Esophagus mucosa (tissue), 1 donor: Measurements from ENCODE around the gene AGAP3. TPM values are rescaled to one million over a fixed set of nuclear protein-coding genes. Genes with fewer than 3 reads are reported as not detected.

Experiments used
- ATAC-seq: fragments of 200-7000 bp; cut with Tn5 transposase; one replicate; pipeline ENCODE4 v1.9.1; 2020
- total RNA-seq: library from RNA; stranded (reverse); gene quantifications from one replicate; pipeline ENCODE4 v1.2.4, GENCODE V29; 2023
- donor health status: DM: yes; HTN: yes; CAD: no.

AGAP3 gene
- total RNA-seq, 1 donor from 2014 or later = 76.1 TPM

DNA sequence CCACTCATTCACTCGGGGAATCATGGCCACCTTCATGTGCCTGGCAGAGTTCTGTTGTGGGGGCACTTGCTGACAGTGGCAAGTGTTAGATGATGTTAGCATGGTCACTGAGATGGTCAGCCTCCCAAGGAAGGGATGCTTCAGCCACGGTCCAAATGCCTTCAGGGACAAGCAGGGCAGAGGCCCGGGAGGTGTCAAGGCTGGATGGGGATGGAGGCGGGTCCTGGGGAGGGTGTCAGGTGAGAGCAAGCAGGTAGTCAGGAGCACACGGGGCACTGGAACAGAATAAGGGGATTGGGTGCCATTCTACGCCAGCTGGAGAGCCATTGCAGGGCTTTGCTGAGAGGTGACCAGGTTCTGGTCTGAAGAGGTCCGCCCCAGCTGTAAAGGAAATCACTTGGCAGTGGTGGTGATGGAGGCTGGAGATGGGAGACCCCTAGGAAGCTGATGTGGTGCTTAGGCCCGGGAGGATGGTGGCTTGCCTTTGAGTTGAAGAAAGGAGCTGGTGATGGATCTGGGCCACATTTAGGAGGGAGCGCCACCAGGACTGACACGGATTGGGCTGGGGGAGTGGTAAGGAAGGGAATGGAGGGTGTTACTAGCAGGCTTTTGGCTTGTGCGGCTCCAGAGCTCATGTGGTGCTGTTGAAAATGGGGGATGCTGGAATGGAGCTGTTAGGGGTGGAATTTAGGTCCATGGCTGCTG, 24.1 kb downstream of the AGAP3 start:
- no peak for ATAC-seq

- peak; percentile 36 for ATAC-seq
Observed at GRCh38 chr7:151110941-151111645, 24.8 kb downstream of the AGAP3 start.

DNA sequence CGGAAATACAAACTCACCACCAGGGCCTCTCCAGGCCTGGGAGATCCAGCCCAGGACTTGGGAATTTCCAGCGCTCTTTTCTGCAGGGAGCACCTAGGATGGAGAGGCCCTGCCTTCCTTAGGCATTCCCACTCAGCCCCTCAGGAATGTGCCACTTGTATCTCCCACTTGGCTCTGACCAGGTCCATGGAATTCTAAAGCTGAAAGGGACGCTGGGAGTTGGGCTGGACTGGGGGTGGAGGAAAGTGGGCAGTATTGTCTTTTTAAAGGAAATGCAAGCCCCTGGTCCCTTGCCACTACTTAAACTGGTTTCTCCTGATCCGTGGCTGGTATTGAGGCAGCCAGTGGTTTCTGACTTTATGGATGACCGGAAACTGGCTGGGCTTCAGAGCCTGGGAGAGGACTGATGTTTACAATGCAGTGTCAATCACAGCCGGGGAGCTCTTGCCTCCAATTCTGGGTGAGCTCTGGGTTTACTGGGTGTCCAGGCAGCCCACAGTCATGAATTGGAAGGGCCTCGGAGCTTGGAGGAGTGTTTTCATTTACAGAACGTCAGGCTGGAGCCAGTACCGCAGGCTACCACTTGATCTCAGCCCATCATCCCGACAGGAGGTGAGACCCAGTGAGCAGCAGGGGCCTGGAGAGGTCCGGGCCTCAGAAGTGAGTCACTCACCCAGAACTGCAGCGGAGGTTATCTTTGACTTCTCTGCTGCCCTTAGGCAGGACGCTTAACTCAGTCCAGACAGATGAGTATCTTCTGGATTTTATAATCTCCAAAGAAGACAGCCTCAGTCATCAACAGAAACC, 27.3 kb downstream of the AGAP3 start:
- ATAC-seq = no peak

GRCh38 chr7:151114151-151115090, 28.1 kb downstream of the AGAP3 start:
- peak; percentile 61 for ATAC-seq

DNA sequence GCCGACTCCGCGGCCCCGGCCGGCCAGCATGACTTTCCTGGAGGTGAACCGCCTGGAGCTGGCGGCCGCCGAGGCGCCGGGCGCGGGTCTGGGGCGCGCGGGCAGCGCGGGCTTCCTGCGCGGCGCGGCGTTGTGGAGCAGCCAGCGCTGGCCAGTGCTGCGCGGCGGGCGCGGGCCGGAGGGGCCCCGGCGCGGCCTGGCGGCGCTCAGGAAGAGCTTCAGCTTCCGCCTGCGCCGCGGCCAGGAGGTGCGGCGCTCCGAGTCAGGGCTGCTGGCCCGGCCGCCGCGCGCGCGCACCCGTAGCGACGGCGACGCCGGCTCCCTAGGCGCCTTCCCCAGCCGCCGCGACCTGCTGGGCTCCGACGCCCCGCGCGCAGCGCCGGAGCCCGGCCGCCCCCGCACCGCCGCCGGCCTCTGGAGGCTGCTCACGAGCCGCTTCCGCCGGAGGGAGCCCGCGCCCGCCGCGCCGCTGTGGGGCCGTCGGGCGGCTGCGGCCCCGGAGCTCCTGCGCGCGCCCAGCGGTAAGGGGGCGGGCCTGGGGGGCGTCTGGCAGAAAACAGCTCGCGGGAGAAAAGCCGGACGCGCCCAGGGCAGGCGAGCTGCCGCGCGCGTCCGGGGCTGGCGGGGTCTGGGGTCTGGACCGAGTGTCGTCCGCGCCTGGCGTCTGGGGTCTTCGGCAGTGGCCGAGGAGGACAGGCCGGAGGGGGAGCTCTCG, 29.0 kb downstream of the AGAP3 start:
- no peak for ATAC-seq

DNA sequence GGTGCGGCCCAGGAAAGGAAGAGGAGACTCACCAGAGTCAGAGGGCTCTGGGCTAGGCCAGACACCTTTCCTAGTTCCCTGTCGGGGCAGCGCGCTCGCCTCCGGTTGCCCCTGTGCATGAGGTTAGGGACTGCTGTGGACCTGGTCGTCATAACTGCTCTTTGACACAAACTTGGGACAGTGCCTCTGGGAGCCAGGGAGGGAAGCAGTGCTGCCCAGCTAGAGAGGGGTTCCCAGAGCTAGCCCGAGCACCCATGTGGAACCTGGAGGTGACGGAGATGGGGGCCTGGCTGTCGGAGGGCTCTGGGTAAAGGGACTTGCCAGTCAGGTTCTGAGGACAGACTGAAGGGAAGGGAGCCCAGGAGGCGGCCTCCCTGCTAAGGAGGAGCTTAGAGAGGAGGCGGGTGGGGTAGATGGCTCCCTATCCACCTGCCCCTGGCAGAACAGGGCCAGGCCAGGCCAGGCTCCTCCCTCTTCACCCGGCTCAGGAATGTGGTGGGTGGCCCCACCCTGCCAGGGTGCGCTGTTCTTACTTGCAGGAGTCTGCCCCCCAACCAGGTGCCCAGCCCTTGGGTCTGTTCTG, 29.7 kb downstream of the AGAP3 start:
- peak; percentile 94 for ATAC-seq

DNA sequence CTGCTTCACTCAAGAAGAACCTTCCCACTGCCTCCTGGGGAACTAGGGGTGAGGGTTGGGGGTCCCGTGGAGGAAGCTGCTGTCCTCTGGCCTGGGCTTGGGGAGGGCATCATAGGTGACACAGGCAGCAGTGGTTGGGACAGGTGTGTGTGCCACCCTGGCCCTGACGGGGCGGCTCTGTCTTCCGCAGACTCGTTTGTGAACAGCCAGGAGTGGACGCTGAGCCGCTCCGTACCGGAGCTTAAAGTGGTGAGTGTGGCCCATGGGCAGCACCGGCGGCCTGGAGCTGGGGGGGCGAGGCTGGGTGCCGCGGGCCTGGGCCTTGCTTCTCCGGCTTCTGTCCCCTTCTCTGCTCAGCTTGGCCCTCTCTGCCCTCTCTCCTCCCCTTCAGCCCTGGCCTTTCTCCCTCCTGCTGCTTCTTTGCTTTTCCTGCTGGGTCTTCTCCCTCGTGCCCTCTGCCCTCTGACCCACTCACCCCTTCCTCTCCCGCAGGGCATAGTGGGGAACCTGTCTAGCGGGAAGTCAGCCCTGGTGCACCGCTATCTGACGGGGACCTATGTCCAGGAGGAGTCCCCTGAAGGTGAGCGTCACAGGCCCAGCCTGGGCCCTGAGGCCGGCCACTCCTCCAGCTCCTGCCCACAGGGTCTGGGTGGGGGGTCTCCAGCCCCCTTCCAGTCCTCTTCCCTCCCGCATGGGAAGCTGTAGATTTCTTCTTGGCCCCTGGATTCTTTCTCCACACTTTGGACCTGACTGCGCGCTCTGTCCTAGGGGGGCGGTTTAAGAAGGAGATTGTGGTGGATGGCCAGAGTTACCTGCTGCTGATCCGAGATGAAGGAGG, 30.5 kb downstream of the AGAP3 start:
- peak; percentile 35 for ATAC-seq

DNA sequence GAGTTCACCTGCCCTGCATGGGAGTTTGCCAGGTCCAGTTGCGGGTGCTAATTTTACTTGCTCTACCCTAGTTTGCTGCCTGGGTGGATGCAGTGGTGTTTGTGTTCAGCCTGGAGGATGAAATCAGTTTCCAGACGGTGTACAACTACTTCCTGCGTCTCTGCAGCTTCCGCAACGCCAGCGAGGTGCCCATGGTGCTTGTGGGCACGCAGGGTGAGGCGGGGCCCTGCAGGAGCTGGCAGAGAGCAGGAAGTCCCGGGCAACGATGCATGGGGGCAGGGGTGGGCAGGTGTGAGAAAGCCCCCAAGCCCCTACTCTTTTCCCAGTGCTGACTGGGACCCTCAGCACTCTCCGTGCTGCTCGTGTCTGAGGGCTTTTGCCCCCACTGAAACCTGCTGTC, 31.3 kb downstream of the AGAP3 start:
- no peak for ATAC-seq

GRCh38 chr7:151118108-151119054, 32.1 kb downstream of the AGAP3 start:
- no peak for ATAC-seq

DNA sequence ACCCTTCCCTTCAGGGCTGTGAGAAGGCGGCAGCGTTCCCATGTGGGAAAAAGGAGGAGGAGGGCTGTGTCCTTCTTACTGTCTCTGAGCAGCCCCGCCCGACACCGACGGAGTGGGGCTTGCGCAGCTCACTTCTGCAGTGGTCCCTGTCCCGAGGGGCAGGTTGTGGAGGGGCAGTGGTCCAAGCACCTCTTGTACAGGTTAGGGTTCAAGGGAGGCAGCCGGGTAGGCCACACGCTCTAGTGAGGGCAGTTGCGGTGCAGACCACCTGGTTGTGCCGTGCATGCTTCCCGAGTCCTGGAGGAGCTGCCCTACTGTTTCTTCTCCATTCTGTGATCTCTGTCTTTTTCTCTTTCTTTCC, 32.8 kb downstream of the AGAP3 start:
- ATAC-seq = no peak

- no peak for ATAC-seq
Observed at GRCh38 chr7:151119902-151120301, 33.6 kb downstream of the AGAP3 start.

DNA sequence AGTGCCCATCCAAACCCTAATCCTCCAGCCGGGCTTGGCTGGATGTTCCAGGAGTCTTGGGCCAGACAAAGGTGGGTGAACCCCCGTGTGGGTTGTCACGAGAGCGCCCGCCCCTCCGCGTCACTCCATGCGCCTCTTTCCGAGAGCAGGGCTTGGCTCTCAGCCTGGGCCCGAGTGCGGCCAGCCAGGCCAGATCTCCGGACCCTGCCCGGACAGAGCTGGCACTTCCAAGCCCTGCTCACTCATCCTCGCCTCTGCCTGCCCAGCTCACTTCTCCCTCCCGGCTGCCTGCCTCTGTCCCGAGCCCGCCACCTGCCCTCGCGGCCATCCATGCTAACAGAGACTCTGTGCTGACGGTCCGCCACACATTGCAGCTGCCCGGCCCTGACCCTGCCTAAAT, 34.6 kb downstream of the AGAP3 start:
- ATAC-seq = no peak

- ATAC-seq = no peak
Observed at GRCh38 chr7:151121380-151122170, 35.3 kb downstream of the AGAP3 start.

DNA sequence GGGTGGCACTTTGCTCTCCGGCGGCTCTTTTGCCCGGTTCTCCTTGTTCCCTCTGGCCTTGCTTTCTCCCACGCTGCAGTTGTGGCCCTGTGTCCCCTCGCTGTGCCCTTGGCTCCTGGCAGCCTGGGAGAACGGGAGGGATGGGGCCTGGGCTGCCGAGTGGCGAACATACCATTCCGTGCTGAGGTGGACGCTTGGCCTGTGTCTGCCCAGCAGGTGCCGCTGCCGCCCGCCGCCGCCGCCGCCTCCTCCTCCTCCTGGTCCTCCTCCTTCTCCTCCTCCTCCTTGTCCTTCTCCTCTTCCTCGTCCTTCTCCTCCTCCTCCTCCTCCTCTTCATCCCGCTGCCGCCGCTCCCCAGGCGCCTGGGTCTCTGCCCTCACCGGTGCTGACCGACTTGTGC, 36.0 kb downstream of the AGAP3 start:
- no peak for ATAC-seq

- no peak for ATAC-seq
Observed at GRCh38 chr7:151122796-151123157, 36.5 kb downstream of the AGAP3 start.

- no peak for ATAC-seq
Observed at GRCh38 chr7:151123158-151123821, 37.0 kb downstream of the AGAP3 start.

DNA sequence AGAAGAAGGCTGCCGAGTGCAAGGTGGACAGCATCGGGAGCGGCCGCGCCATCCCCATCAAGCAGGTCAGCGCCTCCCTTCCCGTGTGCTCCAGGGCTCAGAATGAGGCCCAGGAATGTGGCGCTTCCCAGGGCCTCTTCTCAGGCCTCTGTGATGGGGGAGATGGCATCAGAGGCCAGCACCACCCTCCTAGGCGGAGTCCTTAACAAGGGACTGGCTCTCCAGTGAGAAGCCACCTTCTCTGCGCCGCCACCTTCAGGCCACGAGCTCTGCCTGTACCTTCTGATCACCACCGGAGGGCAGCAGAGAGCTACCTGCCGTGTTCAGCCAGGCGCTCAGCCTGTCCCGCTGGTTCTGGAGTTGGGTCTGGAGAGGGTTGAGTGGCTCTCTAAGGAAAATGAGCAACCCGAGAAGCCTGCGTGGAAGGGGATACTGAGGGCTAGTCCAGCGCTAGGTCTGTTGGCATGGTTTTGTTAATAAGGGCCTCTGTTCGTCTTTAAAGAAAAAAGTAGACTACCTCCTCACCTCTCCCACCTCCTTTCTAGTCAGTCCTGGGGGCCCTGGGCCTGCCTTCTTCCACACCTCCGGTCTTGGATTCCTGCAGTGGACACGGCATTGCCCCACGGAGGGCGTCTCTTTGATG, 37.7 kb downstream of the AGAP3 start:
- peak; percentile 90 for ATAC-seq
